Kidney (tissue), 14 donors: Measurements from ENCODE around the gene RHOC. TPM values are rescaled to one million over a fixed set of nuclear protein-coding genes. Genes with fewer than 3 reads are reported as not detected.

Source experiments
- DNase-seq, 5 donors: peaks; one replicate each; pipeline ENCODE4 v3.0.0-alpha.2; 2013 to 2020
- FAIRE-seq: peaks from 2 replicates; lab custom pipeline; 2012; peaks lifted over from hg19 to GRCh38; lab: Jason Lieb, UNC
- H3K27ac ChIP-seq, 2 donors: one replicate each; pipeline ENCODE4 v1.7.0; 2013; ENCODE audit warnings: low read depth in 2 of 2, low read length in 2 of 2, inconsistent platforms in 1 of 2
- H3K27me3 ChIP-seq: one replicate; pipeline ENCODE4 v1.7.1; 2013; ENCODE audit warnings: low read length, inconsistent platforms; ENCODE audit not compliant: control insufficient read depth, insufficient read depth
- H3K36me3 ChIP-seq, 3 donors: one replicate each; pipeline versions ENCODE4 v1.7.0 to v1.7.1; 2013; ENCODE audit warnings: low read length in 3 of 3, control low read depth in 1 of 3, inconsistent platforms in 1 of 3; ENCODE audit not compliant: insufficient read depth in 3 of 3, control insufficient read depth in 2 of 3
- H3K4me1 ChIP-seq, 3 donors: one replicate each; pipeline versions ENCODE4 v1.7.0 to v1.7.1; 2013; ENCODE audit warnings: low read length in 3 of 3, inconsistent platforms in 1 of 3, low read depth in 1 of 3; ENCODE audit not compliant: control insufficient read depth in 2 of 3, insufficient read depth in 2 of 3
- H3K4me3 ChIP-seq, 3 donors: one replicate each; pipeline versions ENCODE4 v1.7.0 to v1.8.1; 2013; ENCODE audit warnings: low read length in 3 of 3, control low read depth in 1 of 3, inconsistent platforms in 1 of 3
- H3K9ac ChIP-seq, 3 donors: one replicate each; pipeline versions ENCODE4 v1.7.0 to v1.7.1; 2013; ENCODE audit warnings: low read length in 3 of 3, control low read depth in 1 of 3, inconsistent platforms in 1 of 3
- H3K9me3 ChIP-seq, 3 donors: one replicate each; pipeline versions ENCODE4 v1.7.0 to v1.7.1; 2013; ENCODE audit warnings: low read length in 3 of 3, control low read depth in 1 of 3, inconsistent platforms in 1 of 3; ENCODE audit not compliant: control insufficient read depth in 2 of 3, insufficient read depth in 1 of 3
- intact Hi-C: fragments of 100-400 bp; cut with DNase I; formaldehyde crosslinking; loops from one replicate; pipeline ENCODE4 v1.11.1; 2022
- polyA plus RNA-seq: library from polyadenylated mRNA; stranded (reverse); fragments of 350-450 nt; fragmentation: Illumina TruSeq; extraction: RNeasy Lipid Tissue Mini Kit (QIAGEN cat#74804); gene quantifications from one replicate; pipeline ENCODE4 v1.2.3, GENCODE V29; 2014; ENCODE audit warnings: low read depth, low replicate concordance; ENCODE audit not compliant: insufficient read depth
- total RNA-seq: library from RNA; stranded (reverse); fragmentation: NEBNext Ultra II Directional; extraction: Animal tissue kit (Norgen Biotek cat#: 25700); gene quantifications from one replicate; pipeline ENCODE4 v1.2.1, GENCODE V29; 2021
- TF ChIP-seq, protein P1 (sequence below): IDR thresholded peaks from 3 replicates; pipeline ENCODE4 v1.5.1; 2012; ENCODE audit warnings: mild to moderate bottlenecking, moderate library complexity, borderline replicate concordance; ENCODE audit not compliant: insufficient read depth; ENCODE audit errors: extremely low read depth
- donor health status: control.
- donor health status: control.
- donor health status: control.
- donor health status: control.
- donor health status: control.
- donor health status: DM: yes; HTN: yes; CAD: no.
- donor health status: Normal renal cell carcinoma (clear cell type).

The RHOC gene
- total and polyA plus RNA-seq, 2 donors from 2014 or later, result 270 to 501 TPM

DNA sequence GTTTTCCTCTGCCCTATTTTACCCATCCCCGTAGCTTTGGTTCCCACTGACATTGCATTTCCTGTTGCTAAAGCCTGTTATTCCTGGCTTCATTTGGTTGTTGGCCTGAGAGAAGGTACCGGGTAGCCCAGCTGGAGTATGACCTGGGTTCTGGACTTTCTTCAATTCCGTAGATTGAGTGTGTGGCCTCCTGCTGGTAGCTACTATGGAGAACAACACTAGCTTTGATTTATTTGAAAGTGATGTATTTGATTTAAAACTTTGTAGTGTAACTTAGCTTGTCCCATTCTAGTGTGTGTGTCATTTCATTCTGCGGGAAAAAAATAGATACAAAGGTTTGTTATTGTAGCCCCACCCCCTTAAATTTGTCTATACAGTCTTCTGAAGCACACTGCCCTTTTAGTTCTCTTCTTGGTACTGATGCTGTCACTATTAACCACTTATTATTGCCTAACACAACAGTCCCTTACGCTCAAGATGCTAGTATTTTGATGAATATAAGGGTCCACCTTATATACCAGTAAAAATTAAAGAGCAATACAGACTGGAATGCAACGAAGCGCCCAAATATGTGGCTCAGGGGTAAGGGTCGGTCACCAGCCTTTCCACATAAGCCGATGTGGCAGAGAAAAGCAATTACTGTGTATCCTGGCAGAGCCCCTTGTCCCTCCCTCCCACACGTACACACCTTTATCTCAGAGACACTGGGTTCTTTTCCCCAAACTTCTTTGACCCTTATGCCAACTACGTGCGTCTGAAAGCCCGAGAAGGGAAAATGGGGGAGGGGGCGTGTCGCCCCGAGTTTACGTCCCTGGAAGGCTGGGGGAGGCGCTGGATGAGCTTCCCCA, 33.1 kb downstream of the RHOC start:
- H3K27me3 ChIP-seq, result no peaks in the 10 kb centered on the region
- H3K4me1 ChIP-seq, result peaks cover 9 to 16% (median 9%) of the 10 kb centered on the region in 3 donors
- DNase-seq (peak in 3 of 5 donors; percentile 24 to 74 (median 60)), FAIRE-seq (no peak)
- H3K9ac ChIP-seq, result peak overlapping the region; percentile 86 to 88 (median 87)
- TF ChIP-seq, protein P1, sequence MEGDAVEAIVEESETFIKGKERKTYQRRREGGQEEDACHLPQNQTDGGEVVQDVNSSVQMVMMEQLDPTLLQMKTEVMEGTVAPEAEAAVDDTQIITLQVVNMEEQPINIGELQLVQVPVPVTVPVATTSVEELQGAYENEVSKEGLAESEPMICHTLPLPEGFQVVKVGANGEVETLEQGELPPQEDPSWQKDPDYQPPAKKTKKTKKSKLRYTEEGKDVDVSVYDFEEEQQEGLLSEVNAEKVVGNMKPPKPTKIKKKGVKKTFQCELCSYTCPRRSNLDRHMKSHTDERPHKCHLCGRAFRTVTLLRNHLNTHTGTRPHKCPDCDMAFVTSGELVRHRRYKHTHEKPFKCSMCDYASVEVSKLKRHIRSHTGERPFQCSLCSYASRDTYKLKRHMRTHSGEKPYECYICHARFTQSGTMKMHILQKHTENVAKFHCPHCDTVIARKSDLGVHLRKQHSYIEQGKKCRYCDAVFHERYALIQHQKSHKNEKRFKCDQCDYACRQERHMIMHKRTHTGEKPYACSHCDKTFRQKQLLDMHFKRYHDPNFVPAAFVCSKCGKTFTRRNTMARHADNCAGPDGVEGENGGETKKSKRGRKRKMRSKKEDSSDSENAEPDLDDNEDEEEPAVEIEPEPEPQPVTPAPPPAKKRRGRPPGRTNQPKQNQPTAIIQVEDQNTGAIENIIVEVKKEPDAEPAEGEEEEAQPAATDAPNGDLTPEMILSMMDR, result no peak
- H3K4me3 ChIP-seq, result peak overlapping the region; percentile 83 to 98 (median 87)
- H3K27ac ChIP-seq, result peak overlapping the region; percentile 91 to 96
- H3K36me3 ChIP-seq, result peaks cover 5 to 14% (median 13%) of the 10 kb centered on the region in 3 donors
- H3K9me3 ChIP-seq, result no peaks in the 10 kb centered on the region
- intact Hi-C loops, result no loop called here

DNA sequence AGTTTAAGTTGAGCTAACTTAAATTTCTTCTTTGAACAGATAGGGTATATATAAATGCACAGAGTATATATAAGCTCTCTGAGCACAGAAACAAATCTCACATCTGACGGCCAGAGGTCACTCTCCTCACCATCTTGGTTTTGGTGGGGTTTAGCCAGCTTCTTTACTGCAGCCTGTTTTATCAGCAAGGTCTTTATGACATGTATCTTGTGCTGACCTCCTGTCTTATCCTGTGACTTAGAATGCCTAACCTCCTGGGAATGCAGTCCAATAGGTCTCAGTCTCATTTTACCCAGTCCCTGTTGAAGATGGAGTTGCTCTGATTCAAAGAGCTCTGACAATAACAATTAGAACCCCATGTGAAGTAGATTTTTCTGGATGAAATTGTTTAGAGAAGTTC, 34.1 kb downstream of the RHOC start:
- TF ChIP-seq, protein P1, result no peak
- Histone ChIP-seq H3K9ac (no peak overlapping the region), H3K27ac (no peak overlapping the region), H3K36me3 (peaks cover 5 to 15% (median 14%) of the 10 kb centered on the region in 3 donors), H3K4me1 (peaks cover 9 to 16% (median 9%) of the 10 kb centered on the region in 3 donors), H3K9me3 (no peaks in the 10 kb centered on the region), H3K4me3 (no peak overlapping the region), H3K27me3 (no peaks in the 10 kb centered on the region)
- DNase-seq (no peak), FAIRE-seq (no peak)
- intact Hi-C loops, result no loop called here

DNA sequence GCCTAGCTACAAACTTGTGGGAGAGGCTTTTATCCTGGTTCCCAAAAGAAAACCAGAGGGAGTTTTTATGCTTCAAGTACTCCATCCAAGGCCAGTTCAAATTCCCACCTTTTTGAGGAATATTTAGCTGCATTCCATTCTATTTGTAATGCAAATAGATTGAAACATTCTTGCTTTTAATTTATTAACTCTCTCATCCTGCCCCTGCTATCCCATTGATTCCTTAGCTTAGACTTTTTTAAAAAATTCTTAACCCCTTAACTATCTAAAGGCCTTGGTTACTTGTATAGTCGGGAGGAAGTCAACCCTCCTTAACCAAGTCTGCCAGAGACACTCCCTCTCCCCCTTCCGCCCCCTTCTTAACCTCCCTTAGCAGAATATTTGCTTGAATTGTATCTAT, 34.9 kb downstream of the RHOC start:
- H3K9me3 ChIP-seq, result no peaks in the 10 kb centered on the region
- no peak overlapping the region for H3K9ac ChIP-seq
- TF ChIP-seq, protein P1, result no peak
- H3K4me3 ChIP-seq, result no peak overlapping the region
- H3K27me3 ChIP-seq, result no peaks in the 10 kb centered on the region
- FAIRE-seq (no peak), DNase-seq (no peak)
- peaks cover 9 to 16% (median 9%) of the 10 kb centered on the region in 3 donors for H3K4me1 ChIP-seq
- no peak overlapping the region for H3K27ac ChIP-seq
- intact Hi-C loops, result no loop called here
- H3K36me3 ChIP-seq, result peaks cover 5 to 22% (median 14%) of the 10 kb centered on the region in 3 donors
